ENCODE measurements around the gene SLX9. TPM values are rescaled to one million over a fixed set of nuclear protein-coding genes. Genes with fewer than 3 reads are reported as not detected.
"Not testable (repeated sequence)": the region's sequence is repeated elsewhere in the genome, so short reads cannot be mapped to it uniquely, and the experiment has no call there.

The SLX9 gene
- total RNA-seq, 1 experiment from 2014 or later, result 58.7 TPM

- Mint-ChIP-seq H3K27me3 (ENCODE audit: insufficient read depth, unreplicated experiment) (no peaks in the 10 kb centered on the region), H3K4me3 (ENCODE audit: unreplicated experiment) (no peak overlapping the region), H3K36me3 (ENCODE audit: insufficient read depth, unreplicated experiment) (no peaks in the 10 kb centered on the region), H3K27ac (ENCODE audit: low read depth, unreplicated experiment) (no peak overlapping the region), H3K4me1 (ENCODE audit: insufficient read depth, unreplicated experiment) (peaks cover 2% of the 10 kb centered on the region), H3K9me3 (ENCODE audit: unreplicated experiment) (peaks cover 8% of the 10 kb centered on the region)
- ChIA-PET CTCF (interaction anchor here (0.7 kb wide), 1 partner anchor 28 kb away, joined by 3 read pairs; no protein-coding TSS in a partner anchor), POLR2A (no interaction called here)
- TF ChIP-seq, protein P1, sequence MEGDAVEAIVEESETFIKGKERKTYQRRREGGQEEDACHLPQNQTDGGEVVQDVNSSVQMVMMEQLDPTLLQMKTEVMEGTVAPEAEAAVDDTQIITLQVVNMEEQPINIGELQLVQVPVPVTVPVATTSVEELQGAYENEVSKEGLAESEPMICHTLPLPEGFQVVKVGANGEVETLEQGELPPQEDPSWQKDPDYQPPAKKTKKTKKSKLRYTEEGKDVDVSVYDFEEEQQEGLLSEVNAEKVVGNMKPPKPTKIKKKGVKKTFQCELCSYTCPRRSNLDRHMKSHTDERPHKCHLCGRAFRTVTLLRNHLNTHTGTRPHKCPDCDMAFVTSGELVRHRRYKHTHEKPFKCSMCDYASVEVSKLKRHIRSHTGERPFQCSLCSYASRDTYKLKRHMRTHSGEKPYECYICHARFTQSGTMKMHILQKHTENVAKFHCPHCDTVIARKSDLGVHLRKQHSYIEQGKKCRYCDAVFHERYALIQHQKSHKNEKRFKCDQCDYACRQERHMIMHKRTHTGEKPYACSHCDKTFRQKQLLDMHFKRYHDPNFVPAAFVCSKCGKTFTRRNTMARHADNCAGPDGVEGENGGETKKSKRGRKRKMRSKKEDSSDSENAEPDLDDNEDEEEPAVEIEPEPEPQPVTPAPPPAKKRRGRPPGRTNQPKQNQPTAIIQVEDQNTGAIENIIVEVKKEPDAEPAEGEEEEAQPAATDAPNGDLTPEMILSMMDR (IDR thresholded peaks at IDR 0.05; ENCODE audit: unreplicated experiment), result no peak
- DNase-seq (ENCODE audit: unreplicated experiment), result no peak
- no TSS peak for BruUV-seq (replicated peaks)
- intact Hi-C loops (cut with micrococcal nuclease), result no loop called here
These were observed 82.9 kb downstream of the SLX9 start for GRCh38 chr21:45022736-45023135.

DNA sequence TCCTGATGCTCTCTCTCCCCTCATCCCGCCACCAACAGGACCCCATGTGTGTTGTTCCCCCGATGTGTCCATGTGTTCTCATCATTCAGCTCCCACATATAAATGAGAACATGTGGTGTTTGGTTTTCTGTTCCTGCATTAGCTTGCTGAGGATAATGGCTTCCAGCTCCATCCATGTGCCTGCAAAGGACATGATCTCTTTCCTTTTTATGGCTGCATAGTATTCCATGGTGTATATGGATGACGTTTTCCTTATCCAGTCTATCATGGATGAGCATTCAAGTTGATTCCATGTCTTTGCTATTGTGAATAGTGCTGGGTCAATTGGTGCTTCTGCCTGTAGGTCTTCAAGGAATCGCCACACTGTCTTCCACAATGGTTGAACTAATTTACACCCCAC is 84.7 kb downstream of the SLX9 start:
- H3K27ac Mint-ChIP-seq (ENCODE audit: low read depth, unreplicated experiment); H3K4me1 Mint-ChIP-seq (ENCODE audit: insufficient read depth, unreplicated experiment); H3K36me3 Mint-ChIP-seq (ENCODE audit: insufficient read depth, unreplicated experiment); H3K9me3 Mint-ChIP-seq (ENCODE audit: unreplicated experiment); H3K4me3 Mint-ChIP-seq (ENCODE audit: unreplicated experiment); DNase-seq (ENCODE audit: unreplicated experiment); H3K27me3 Mint-ChIP-seq (ENCODE audit: insufficient read depth, unreplicated experiment); intact Hi-C loops (cut with micrococcal nuclease); POLR2A ChIA-PET; BruUV-seq (replicated peaks): not testable (repeated sequence)
- CTCF ChIA-PET, result interaction anchor here (1.2 kb wide), 1 partner anchor 13 kb away, joined by 4 read pairs; no protein-coding TSS in a partner anchor

GRCh38 chr21:45026066-45026745 is 86.4 kb downstream of the SLX9 start:
- Mint-ChIP-seq H3K4me1 (ENCODE audit: insufficient read depth, unreplicated experiment) (no peaks in the 10 kb centered on the region), H3K9me3 (ENCODE audit: unreplicated experiment) (peaks cover 8% of the 10 kb centered on the region), H3K27ac (ENCODE audit: low read depth, unreplicated experiment) (no peak overlapping the region), H3K4me3 (ENCODE audit: unreplicated experiment) (no peak overlapping the region), H3K27me3 (ENCODE audit: insufficient read depth, unreplicated experiment) (peaks cover 6% of the 10 kb centered on the region), H3K36me3 (ENCODE audit: insufficient read depth, unreplicated experiment) (no peaks in the 10 kb centered on the region)
- intact Hi-C loops (cut with micrococcal nuclease), result no loop called here
- TF ChIP-seq, protein P1 (IDR thresholded peaks at IDR 0.05; ENCODE audit: unreplicated experiment), result no peak
- CTCF ChIA-PET, result no interaction called here
- POLR2A ChIA-PET, result no interaction called here
- BruUV-seq (replicated peaks), result no TSS peak
- no peak for DNase-seq (ENCODE audit: unreplicated experiment)

Other genes with a start within 250 kb of the SLX9 start
- gene KRTAP10-12, start 242.9 kb upstream of the SLX9 start, total RNA-seq (2022), result not detected in 2 replicates
- gene TSPEAR, start 228.5 kb upstream of the SLX9 start, total RNA-seq (2022), result not detected in 2 replicates
- gene UBE2G2, start 138.2 kb upstream of the SLX9 start, total RNA-seq (2022), result 122 and 147 TPM in 2 replicates
- 59.5 and 62.3 TPM in 2 replicates for gene SUMO3, start 122.0 kb upstream of the SLX9 start, total RNA-seq (2022)
- gene PTTG1IP, start 66.3 kb upstream of the SLX9 start, total RNA-seq (2022), result 326 and 338 TPM in 2 replicates
- 24.8 and 29.3 TPM in 2 replicates for gene ITGB2, start 19.1 kb upstream of the SLX9 start, total RNA-seq (2022)
- 18.1 and 19.4 TPM in 2 replicates for gene ADARB1, start 134.6 kb downstream of the SLX9 start, total RNA-seq (2022)

Data from MCF 10A (cell line).